Eye (tissue), 1 donor: ENCODE results near the gene CDY2B.
"Not testable (repeated sequence)": the region's sequence is repeated elsewhere in the genome, so short reads cannot be mapped to it uniquely, and the experiment has no call there.

Experiments used
- DNase-seq: peaks from one replicate; pipeline ENCODE4 v3.0.0-alpha.2; 2015

The CDY2B gene

GRCh38 chrY:17880120-17880519 lies at the start of gene CDY2B:
Gene CDY2B (minus strand): TSS chrY:17880220. CDS start chrY:17879892, 328 bp downstream.
- not testable (repeated sequence) for DNase-seq

GRCh38 chrY:17908009-17908408 lies 28.0 kb upstream of the CDY2B start:
- DNase-seq, result not testable (repeated sequence)

GRCh38 chrY:17907351-17907750 lies 27.3 kb upstream of the CDY2B start:
- DNase-seq, result not testable (repeated sequence)

- not testable (repeated sequence) for DNase-seq
Observed at GRCh38 chrY:17881697-17882096, 1.7 kb upstream of the CDY2B start.

GRCh38 chrY:17876767-17877166 lies 3.3 kb downstream of the CDY2B start:
- not testable (repeated sequence) for DNase-seq

- not testable (repeated sequence) for DNase-seq
Observed at GRCh38 chrY:17875401-17875800, 4.6 kb downstream of the CDY2B start.

GRCh38 chrY:17871194-17871903 lies 8.7 kb downstream of the CDY2B start:
- DNase-seq, result not testable (repeated sequence)

- not testable (repeated sequence) for DNase-seq
Observed at GRCh38 chrY:17870737-17871136, 9.3 kb downstream of the CDY2B start.

GRCh38 chrY:17867850-17868249 lies 12.2 kb downstream of the CDY2B start:
- DNase-seq, result not testable (repeated sequence)

- DNase-seq, result not testable (repeated sequence)
Observed at GRCh38 chrY:17860634-17861033, 19.4 kb downstream of the CDY2B start.

GRCh38 chrY:17856963-17857848 lies 22.8 kb downstream of the CDY2B start:
- not testable (repeated sequence) for DNase-seq

GRCh38 chrY:17856508-17856907 lies 23.5 kb downstream of the CDY2B start:
- not testable (repeated sequence) for DNase-seq

GRCh38 chrY:17849131-17849530 lies 30.9 kb downstream of the CDY2B start:
- not testable (repeated sequence) for DNase-seq

GRCh38 chrY:17832149-17832548 lies 47.9 kb downstream of the CDY2B start:
- DNase-seq, result not testable (repeated sequence)
